Lower leg skin (tissue), 3 donors: ENCODE results near the gene OR56A1.

Experiments
- POLR2A ChIP-seq, 2 donors: fragments of 450-650 bp; IDR thresholded peaks; one replicate each; pipeline ENCODE4 v1.6.1; 2016 to 2017; ENCODE audit warnings: antibody characterized with exemption in 2 of 2, mild to moderate bottlenecking in 1 of 2, moderate library complexity in 1 of 2
- TF ChIP-seq, protein P1 (sequence below), 3 donors: fragments of 450-650 bp; IDR thresholded peaks; one replicate each; pipeline ENCODE4 v1.5.1; 2016; ENCODE audit warnings: antibody characterized with exemption in 3 of 3, mild to moderate bottlenecking in 3 of 3, moderate library complexity in 2 of 3

DNA sequence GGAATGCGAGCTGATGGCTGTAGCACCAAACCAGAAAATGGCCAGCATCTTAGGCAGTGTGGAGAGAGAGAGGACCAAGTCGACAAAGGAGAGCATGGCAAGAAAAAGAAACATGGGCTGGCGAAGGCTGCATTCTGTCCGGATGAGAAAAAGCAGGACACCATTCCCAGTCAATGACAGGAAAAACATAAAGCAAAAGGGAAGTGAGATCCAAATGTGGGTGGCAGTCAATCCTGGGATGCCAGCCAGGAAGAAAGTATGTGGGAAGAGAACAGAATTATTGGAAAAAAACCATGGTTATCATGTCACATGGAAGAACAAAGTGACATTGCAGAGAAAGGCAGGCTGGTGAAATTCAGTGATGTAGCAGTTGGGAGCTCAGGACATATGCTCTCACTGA, 36.9 kb upstream of the OR56A1 start:
- TF ChIP-seq, protein P1, sequence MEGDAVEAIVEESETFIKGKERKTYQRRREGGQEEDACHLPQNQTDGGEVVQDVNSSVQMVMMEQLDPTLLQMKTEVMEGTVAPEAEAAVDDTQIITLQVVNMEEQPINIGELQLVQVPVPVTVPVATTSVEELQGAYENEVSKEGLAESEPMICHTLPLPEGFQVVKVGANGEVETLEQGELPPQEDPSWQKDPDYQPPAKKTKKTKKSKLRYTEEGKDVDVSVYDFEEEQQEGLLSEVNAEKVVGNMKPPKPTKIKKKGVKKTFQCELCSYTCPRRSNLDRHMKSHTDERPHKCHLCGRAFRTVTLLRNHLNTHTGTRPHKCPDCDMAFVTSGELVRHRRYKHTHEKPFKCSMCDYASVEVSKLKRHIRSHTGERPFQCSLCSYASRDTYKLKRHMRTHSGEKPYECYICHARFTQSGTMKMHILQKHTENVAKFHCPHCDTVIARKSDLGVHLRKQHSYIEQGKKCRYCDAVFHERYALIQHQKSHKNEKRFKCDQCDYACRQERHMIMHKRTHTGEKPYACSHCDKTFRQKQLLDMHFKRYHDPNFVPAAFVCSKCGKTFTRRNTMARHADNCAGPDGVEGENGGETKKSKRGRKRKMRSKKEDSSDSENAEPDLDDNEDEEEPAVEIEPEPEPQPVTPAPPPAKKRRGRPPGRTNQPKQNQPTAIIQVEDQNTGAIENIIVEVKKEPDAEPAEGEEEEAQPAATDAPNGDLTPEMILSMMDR (IDR thresholded peaks at IDR 0.05) = no peak
- TF ChIP-seq POLR2A (IDR thresholded peaks at IDR 0.05) = no peak
